ENCODE data around the gene OR2G2. TPM values are rescaled to one million over a fixed set of nuclear protein-coding genes. Genes with fewer than 3 reads are reported as not detected.

Gene OR2G2
- total RNA-seq, 1 experiment from 2014 or later: not detected

DNA sequence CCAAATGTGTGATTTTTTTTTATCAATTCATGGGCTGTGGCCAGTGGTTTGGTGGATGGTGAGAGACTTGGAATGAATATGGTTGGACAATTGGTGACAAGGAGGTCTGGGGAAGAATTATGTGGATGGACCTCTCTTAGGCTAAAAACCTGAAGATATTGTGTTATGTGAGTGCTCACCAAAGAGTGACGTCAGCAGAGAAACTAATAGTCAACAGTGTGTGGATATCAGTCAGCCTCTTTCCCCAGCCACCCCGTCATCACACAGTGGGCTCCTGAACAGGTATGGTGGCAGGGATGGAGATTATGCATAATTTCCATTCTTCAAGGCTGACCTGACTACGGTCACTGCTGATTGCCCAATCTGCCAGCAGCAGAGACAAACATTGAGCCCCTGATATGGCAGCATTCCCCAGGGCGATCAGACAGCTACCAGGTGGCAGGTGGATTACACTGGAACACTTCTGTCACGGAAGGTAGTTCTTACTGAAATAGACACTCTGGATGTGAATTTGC lies 9.2 kb upstream of the OR2G2 start:
- peaks cover 5% of the 10 kb centered on the region for H3K27me3 ChIP-seq (replicated peaks; ENCODE audit: insufficient read depth, low read depth, low read length, poor library complexity)
- H3K27ac ChIP-seq (ENCODE audit: low read depth, low read length, poor library complexity, severe bottlenecking): no peak overlapping the region
- no peaks in the 10 kb centered on the region for H3K4me1 ChIP-seq (ENCODE audit: insufficient read depth, low read length, poor library complexity, severe bottlenecking)
- H3K9me3 ChIP-seq (ENCODE audit: low read depth, low read length, poor library complexity, severe bottlenecking): no peaks in the 10 kb centered on the region
- intact Hi-C loops (cut with micrococcal nuclease; ENCODE audit: unreplicated experiment): no loop called here
- BruUV-seq (replicated peaks): no TSS peak
- no peaks in the 10 kb centered on the region for H3K36me3 ChIP-seq (ENCODE audit: insufficient read depth, low read length, poor library complexity, severe bottlenecking)
- H3K4me3 ChIP-seq (ENCODE audit: low read depth, low read length, poor library complexity, severe bottlenecking): no peak overlapping the region
- ChIA-PET CTCF (interaction anchor here (0.6 kb wide), 1 partner anchor 210 kb away, joined by 4 read pairs; no protein-coding TSS in a partner anchor), POLR2A (ENCODE audit: low non-redundant PET) (no interaction called here)
- DNase-seq (ENCODE audit: low spot score): no peak
- TF ChIP-seq CTCF (conservative IDR thresholded peaks at IDR 0.05; ENCODE audit: low read depth, low read length): no peak
- TF ChIP-seq EZH2 (IDR thresholded peaks at IDR 0.05; ENCODE audit: borderline replicate concordance, low read depth, low read length, poor library complexity, severe bottlenecking): no peak

DNA sequence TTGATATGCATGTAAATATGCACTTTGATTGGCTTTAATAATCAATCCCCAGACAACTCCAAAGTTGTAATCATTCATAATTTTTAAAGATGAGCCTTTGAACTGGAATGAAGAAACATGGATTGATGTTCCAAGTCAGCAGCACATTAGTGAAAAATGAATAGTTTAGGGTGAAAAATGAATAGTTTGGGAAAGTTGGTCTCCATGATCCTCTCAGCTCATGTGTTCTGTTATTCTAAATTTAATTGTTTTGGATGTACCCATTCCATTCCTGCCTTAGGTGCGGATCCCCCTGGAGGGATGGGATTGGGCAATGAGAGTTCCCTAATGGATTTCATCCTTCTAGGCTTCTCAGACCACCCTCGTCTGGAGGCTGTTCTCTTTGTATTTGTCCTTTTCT lies 17.1 kb downstream of the OR2G2 start, which contains the start of gene OR2G3:
Gene OR2G3, plus strand, starts transcription at position 301 of the 400 bp plus-strand sequence. Its CDS starts 0 bp downstream, at position 301.
- ChIA-PET CTCF (no interaction called here), POLR2A (ENCODE audit: low non-redundant PET) (no interaction called here)
- DNase-seq (ENCODE audit: low spot score): no peak
- Histone ChIP-seq H3K4me3 (ENCODE audit: low read depth, low read length, poor library complexity, severe bottlenecking) (no peak within 1 kb of the TSS), H3K4me1 (ENCODE audit: insufficient read depth, low read length, poor library complexity, severe bottlenecking) (no peaks in the 10 kb centered on the region), H3K27me3 (replicated peaks; ENCODE audit: insufficient read depth, low read depth, low read length, poor library complexity) (no peaks in the 10 kb centered on the region), H3K9me3 (ENCODE audit: low read depth, low read length, poor library complexity, severe bottlenecking) (no peaks in the 10 kb centered on the region), H3K27ac (ENCODE audit: low read depth, low read length, poor library complexity, severe bottlenecking) (no peak within 1 kb of the TSS), H3K36me3 (ENCODE audit: insufficient read depth, low read length, poor library complexity, severe bottlenecking) (no peaks in the 10 kb centered on the region)
- no peak for TF ChIP-seq EZH2 (IDR thresholded peaks at IDR 0.05; ENCODE audit: borderline replicate concordance, low read depth, low read length, poor library complexity, severe bottlenecking)
- no peak for TF ChIP-seq CTCF (conservative IDR thresholded peaks at IDR 0.05; ENCODE audit: low read depth, low read length)
- no TSS peak for BruUV-seq (replicated peaks)
- intact Hi-C loops (cut with micrococcal nuclease; ENCODE audit: unreplicated experiment): no loop called here

DNA sequence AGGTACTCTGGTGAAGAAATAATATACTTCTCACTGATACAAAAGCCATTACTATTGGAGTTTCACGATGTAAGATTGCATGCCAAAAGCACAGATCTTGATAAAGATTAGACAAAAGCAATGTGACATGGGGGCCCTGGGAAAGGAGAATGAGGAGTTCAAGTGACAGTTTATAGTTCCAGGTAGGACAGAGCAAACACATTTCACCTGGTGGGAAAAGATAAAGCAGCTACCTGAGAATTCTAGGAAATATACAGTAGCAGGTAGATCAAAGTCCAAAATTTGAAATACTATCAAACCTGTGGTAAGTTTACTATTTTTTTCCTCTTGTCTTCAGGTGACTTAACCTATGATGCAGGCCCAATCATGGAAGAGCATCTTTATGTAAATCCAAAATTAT lies 25.2 kb downstream of the OR2G2 start:
- intact Hi-C loops (cut with micrococcal nuclease; ENCODE audit: unreplicated experiment): no loop called here
- no peak overlapping the region for H3K4me3 ChIP-seq (ENCODE audit: low read depth, low read length, poor library complexity, severe bottlenecking)
- no peaks in the 10 kb centered on the region for H3K4me1 ChIP-seq (ENCODE audit: insufficient read depth, low read length, poor library complexity, severe bottlenecking)
- no peaks in the 10 kb centered on the region for H3K36me3 ChIP-seq (ENCODE audit: insufficient read depth, low read length, poor library complexity, severe bottlenecking)
- no peak overlapping the region for H3K27ac ChIP-seq (ENCODE audit: low read depth, low read length, poor library complexity, severe bottlenecking)
- no TSS peak for BruUV-seq (replicated peaks)
- no peaks in the 10 kb centered on the region for H3K9me3 ChIP-seq (ENCODE audit: low read depth, low read length, poor library complexity, severe bottlenecking)
- DNase-seq (ENCODE audit: low spot score): no peak
- POLR2A ChIA-PET (ENCODE audit: low non-redundant PET): no interaction called here
- TF ChIP-seq CTCF (conservative IDR thresholded peaks at IDR 0.05; ENCODE audit: low read depth, low read length): no peak
- TF ChIP-seq EZH2 (IDR thresholded peaks at IDR 0.05; ENCODE audit: borderline replicate concordance, low read depth, low read length, poor library complexity, severe bottlenecking): no peak
- CTCF ChIA-PET: no interaction called here
- no peaks in the 10 kb centered on the region for H3K27me3 ChIP-seq (replicated peaks; ENCODE audit: insufficient read depth, low read depth, low read length, poor library complexity)
